ENCODE results near the gene LDLRAD4.

The LDLRAD4 gene

GRCh38 chr18:13192970-13193369 lies 25.6 kb upstream of the LDLRAD4 start:
- TF ChIP-seq CTCF (IDR thresholded peaks at IDR 0.05; ENCODE audit: borderline replicate concordance, extremely low read depth, low read length, poor library complexity, severe bottlenecking) (no peak), EZH2 (IDR thresholded peaks at IDR 0.05; ENCODE audit: borderline replicate concordance, low read depth, low read length, severe bottlenecking) (no peak)
- DNase-seq (no peak), ATAC-seq (ENCODE audit: insufficient read depth, low read depth) (no peak)
- H3K4me1 ChIP-seq (ENCODE audit: insufficient read depth, low read length): no peaks in the 10 kb centered on the region
- H3K36me3 ChIP-seq (ENCODE audit: insufficient read depth, low read length): no peaks in the 10 kb centered on the region
- no peak overlapping the region for H3K4me2 ChIP-seq (ENCODE audit: insufficient read depth, low read length)
- H3K9me3 ChIP-seq (ENCODE audit: insufficient read depth, low read length, severe bottlenecking): no peaks in the 10 kb centered on the region
- H4K20me1 ChIP-seq (ENCODE audit: insufficient read depth, low read length): no peaks in the 10 kb centered on the region
- H2AFZ ChIP-seq (ENCODE audit: low read depth, low read length): no peak overlapping the region
- no peaks in the 10 kb centered on the region for H3K79me2 ChIP-seq (ENCODE audit: insufficient read depth, low read length)
- H3K27me3 ChIP-seq (ENCODE audit: insufficient read depth, low read length, poor library complexity): no peaks in the 10 kb centered on the region
- H3K9ac ChIP-seq (ENCODE audit: low read depth, low read length): no peak overlapping the region
- H3K27ac ChIP-seq (ENCODE audit: low read length): no peak overlapping the region
- H3K4me3 ChIP-seq (ENCODE audit: low read depth in 1 of 2, low read length in 2 of 2): no peak overlapping the region

- Histone ChIP-seq H3K27ac (ENCODE audit: low read length) (no peak overlapping the region), H3K9me3 (ENCODE audit: insufficient read depth, low read length, severe bottlenecking) (peaks cover 6% of the 10 kb centered on the region), H2AFZ (ENCODE audit: low read depth, low read length) (no peak overlapping the region), H3K27me3 (ENCODE audit: insufficient read depth, low read length, poor library complexity) (no peaks in the 10 kb centered on the region), H3K4me1 (ENCODE audit: insufficient read depth, low read length) (no peaks in the 10 kb centered on the region), H3K4me3 (ENCODE audit: low read depth in 1 of 2, low read length in 2 of 2) (no peak overlapping the region), H3K9ac (ENCODE audit: low read depth, low read length) (no peak overlapping the region), H4K20me1 (ENCODE audit: insufficient read depth, low read length) (no peaks in the 10 kb centered on the region), H3K4me2 (ENCODE audit: insufficient read depth, low read length) (no peak overlapping the region), H3K79me2 (ENCODE audit: insufficient read depth, low read length) (no peaks in the 10 kb centered on the region), H3K36me3 (ENCODE audit: insufficient read depth, low read length) (no peaks in the 10 kb centered on the region)
- DNase-seq (no peak), ATAC-seq (ENCODE audit: insufficient read depth, low read depth) (no peak)
- no peak for TF ChIP-seq CTCF (IDR thresholded peaks at IDR 0.05; ENCODE audit: borderline replicate concordance, extremely low read depth, low read length, poor library complexity, severe bottlenecking)
- no peak for TF ChIP-seq EZH2 (IDR thresholded peaks at IDR 0.05; ENCODE audit: borderline replicate concordance, low read depth, low read length, severe bottlenecking)
Observed at GRCh38 chr18:13194239-13194638, 24.3 kb upstream of the LDLRAD4 start.

GRCh38 chr18:13198701-13199100 lies 19.9 kb upstream of the LDLRAD4 start:
- H3K36me3 ChIP-seq (ENCODE audit: insufficient read depth, low read length): no peaks in the 10 kb centered on the region
- H3K27ac ChIP-seq (ENCODE audit: low read length): no peak overlapping the region
- H3K27me3 ChIP-seq (ENCODE audit: insufficient read depth, low read length, poor library complexity): no peaks in the 10 kb centered on the region
- H3K4me2 ChIP-seq (ENCODE audit: insufficient read depth, low read length): no peak overlapping the region
- no peak for ATAC-seq (ENCODE audit: insufficient read depth, low read depth)
- no peak overlapping the region for H2AFZ ChIP-seq (ENCODE audit: low read depth, low read length)
- TF ChIP-seq EZH2 (IDR thresholded peaks at IDR 0.05; ENCODE audit: borderline replicate concordance, low read depth, low read length, severe bottlenecking) (no peak), CTCF (IDR thresholded peaks at IDR 0.05; ENCODE audit: borderline replicate concordance, extremely low read depth, low read length, poor library complexity, severe bottlenecking) (no peak)
- no peak for DNase-seq
- no peak overlapping the region for H3K4me3 ChIP-seq (ENCODE audit: low read depth in 1 of 2, low read length in 2 of 2)
- H3K9ac ChIP-seq (ENCODE audit: low read depth, low read length): no peak overlapping the region
- peaks cover 14% of the 10 kb centered on the region for H3K9me3 ChIP-seq (ENCODE audit: insufficient read depth, low read length, severe bottlenecking)
- H4K20me1 ChIP-seq (ENCODE audit: insufficient read depth, low read length): no peaks in the 10 kb centered on the region
- H3K4me1 ChIP-seq (ENCODE audit: insufficient read depth, low read length): no peaks in the 10 kb centered on the region
- no peaks in the 10 kb centered on the region for H3K79me2 ChIP-seq (ENCODE audit: insufficient read depth, low read length)

- H3K36me3 ChIP-seq (ENCODE audit: insufficient read depth, low read length): no peaks in the 10 kb centered on the region
- H3K9me3 ChIP-seq (ENCODE audit: insufficient read depth, low read length, severe bottlenecking): peaks cover 14% of the 10 kb centered on the region
- DNase-seq (no peak), ATAC-seq (ENCODE audit: insufficient read depth, low read depth) (no peak)
- no peak overlapping the region for H3K4me2 ChIP-seq (ENCODE audit: insufficient read depth, low read length)
- no peak overlapping the region for H2AFZ ChIP-seq (ENCODE audit: low read depth, low read length)
- H4K20me1 ChIP-seq (ENCODE audit: insufficient read depth, low read length): no peaks in the 10 kb centered on the region
- no peaks in the 10 kb centered on the region for H3K79me2 ChIP-seq (ENCODE audit: insufficient read depth, low read length)
- TF ChIP-seq CTCF (IDR thresholded peaks at IDR 0.05; ENCODE audit: borderline replicate concordance, extremely low read depth, low read length, poor library complexity, severe bottlenecking) (no peak), EZH2 (IDR thresholded peaks at IDR 0.05; ENCODE audit: borderline replicate concordance, low read depth, low read length, severe bottlenecking) (no peak)
- H3K4me1 ChIP-seq (ENCODE audit: insufficient read depth, low read length): no peaks in the 10 kb centered on the region
- no peak overlapping the region for H3K27ac ChIP-seq (ENCODE audit: low read length)
- H3K27me3 ChIP-seq (ENCODE audit: insufficient read depth, low read length, poor library complexity): no peaks in the 10 kb centered on the region
- no peak overlapping the region for H3K4me3 ChIP-seq (ENCODE audit: low read depth in 1 of 2, low read length in 2 of 2)
- H3K9ac ChIP-seq (ENCODE audit: low read depth, low read length): no peak overlapping the region
Observed at GRCh38 chr18:13199169-13199568, 19.4 kb upstream of the LDLRAD4 start.

All from DND-41 (cell line).